ENCODE data around the gene CDK17.

Gene CDK17

DNA sequence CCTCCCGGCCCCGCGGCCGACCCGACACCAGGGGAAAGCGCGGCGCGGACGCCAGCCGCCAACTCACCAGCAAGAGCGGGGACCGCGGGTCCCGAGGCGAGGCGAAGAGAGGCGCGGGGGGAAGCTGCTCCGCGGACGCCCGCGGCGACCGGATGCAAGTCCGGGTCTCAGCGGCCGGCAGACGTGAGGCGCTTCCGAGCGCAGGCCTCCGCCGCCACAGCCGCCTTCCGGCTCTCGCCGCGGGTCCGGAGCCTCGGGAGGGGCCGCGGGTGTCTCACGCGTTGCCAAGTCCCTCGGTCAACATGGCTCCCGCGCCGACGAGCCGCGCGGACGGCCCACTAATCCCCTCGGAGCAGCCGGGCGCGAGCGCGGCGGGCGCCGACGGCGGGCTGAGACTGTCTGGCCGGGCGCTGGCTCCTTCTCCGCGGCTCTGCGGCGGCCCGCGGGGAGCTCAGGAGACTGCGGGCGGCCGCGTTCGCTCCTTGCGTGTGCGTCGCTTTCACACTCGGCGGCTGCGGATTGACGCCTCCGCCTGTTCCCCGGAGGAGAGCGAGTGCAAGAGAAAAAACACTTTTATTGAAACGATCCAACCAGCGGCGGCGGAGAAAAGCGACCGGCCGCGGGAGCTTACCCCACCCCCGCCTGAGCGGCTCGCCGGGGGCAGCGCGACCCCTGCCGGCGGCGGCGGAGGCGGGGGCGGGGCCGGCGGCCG lies at the start of gene CDK17:
Gene CDK17, minus strand, starts transcription at position 521 of the 712 bp plus-strand sequence. CDS start 65,603 bp downstream, outside the sequence.
- peak; percentile 88 for DNase-seq (ENCODE audit: low spot score)
- peak within 1 kb of the TSS; percentile 93 for H3K4me3 ChIP-seq
- TF ChIP-seq CTCF (IDR thresholded peaks at IDR 0.05), result no peak
- H3K27ac ChIP-seq, result peak within 1 kb of the TSS; percentile 97

DNA sequence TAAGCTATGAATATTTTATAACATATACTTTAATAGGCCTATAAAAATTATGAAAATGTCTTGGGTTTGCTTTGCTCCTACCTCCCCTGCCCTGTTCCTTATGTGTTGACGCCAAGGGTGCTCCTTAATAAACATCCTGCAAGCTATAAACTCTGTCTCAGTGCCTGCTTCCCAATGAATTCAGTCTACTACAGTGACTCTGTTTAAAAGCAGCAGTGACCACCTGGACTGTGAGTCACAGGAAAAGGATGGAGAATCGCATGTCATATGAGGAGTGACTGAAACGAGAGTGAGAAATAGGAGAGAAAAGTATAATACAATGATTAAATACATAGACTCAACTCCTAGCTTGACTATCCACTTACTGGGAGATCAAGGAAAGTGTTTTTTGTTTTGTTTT lies 48.1 kb upstream of the CDK17 start:
- DNase-seq (ENCODE audit: low spot score), result no peak
- Histone ChIP-seq H3K4me3 (no peak overlapping the region), H3K27ac (no peak overlapping the region)
- no peak for TF ChIP-seq CTCF (IDR thresholded peaks at IDR 0.05)

GRCh38 chr12:96447256-96447655 lies 47.0 kb upstream of the CDK17 start:
- Histone ChIP-seq H3K27ac (no peak overlapping the region), H3K4me3 (no peak overlapping the region)
- no peak for TF ChIP-seq CTCF (IDR thresholded peaks at IDR 0.05)
- no peak for DNase-seq (ENCODE audit: low spot score)

DNA sequence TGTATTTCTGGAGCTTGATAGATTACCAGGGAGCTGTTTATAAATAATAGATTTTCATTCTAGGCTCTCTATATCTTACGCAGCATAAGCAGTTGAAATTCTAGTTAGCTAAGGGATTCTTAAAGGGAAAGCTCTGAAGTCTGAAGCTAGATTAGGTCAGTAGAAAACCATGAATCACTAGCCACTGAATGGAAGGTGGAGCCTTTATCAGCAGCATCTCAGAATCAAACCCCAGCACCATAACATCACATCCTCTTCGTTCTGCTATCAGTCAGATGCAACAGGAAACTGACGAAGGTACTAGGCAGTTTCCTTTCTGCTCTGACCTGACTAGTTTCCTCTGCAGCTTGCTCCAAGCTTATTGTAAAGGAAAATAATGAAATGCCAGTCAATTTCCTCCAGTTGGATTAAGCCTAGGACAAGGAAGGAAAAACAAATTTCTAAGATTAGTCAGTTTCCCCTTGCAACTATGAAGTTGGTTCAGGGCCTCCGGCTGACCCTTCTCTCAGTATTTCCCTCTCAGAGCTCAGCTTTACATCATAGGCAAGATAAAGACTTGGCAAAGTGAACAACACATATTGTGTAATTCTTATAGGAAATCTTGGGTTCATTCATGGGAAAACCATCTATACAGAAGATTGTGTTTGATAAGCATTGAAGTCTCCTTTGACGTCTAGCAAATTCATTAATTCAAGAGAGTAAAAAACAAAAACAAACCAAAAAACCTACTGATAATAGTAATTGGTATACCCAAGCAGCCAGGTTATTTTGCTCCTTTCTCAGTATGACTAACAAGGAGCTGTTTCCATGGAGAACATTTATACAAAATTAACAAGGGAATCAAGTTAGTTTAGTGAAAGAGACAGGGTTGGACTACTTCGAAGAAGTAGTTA lies 45.7 kb upstream of the CDK17 start:
- TF ChIP-seq CTCF (IDR thresholded peaks at IDR 0.05), result no peak
- Histone ChIP-seq H3K27ac (peak overlapping the region in 1 of 2 donors; percentile 2), H3K4me3 (no peak overlapping the region)
- no peak for DNase-seq (ENCODE audit: low spot score)

GRCh38 chr12:96444399-96444798 lies 44.2 kb upstream of the CDK17 start:
- no peak for DNase-seq (ENCODE audit: low spot score)
- no peak overlapping the region for H3K4me3 ChIP-seq
- no peak overlapping the region for H3K27ac ChIP-seq
- TF ChIP-seq CTCF (IDR thresholded peaks at IDR 0.05), result no peak

DNA sequence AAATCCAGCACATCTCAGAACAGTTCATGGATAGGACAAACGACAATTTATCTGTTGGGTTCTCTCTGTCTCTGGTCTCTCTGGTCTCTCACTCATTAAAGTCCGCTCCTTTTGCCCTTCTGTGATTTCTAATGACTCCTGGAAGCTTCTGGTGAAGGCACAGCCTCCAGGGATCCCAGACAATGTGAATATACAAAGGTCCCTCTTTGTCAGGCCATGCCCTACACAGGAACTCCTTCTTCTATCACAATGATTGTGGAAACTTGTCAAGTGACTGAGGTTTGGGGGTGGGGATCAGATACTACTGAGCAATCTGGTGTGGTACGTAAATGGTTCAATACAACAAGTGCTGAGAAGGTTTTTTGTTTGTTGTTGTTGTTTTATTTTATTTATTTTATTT lies 42.7 kb upstream of the CDK17 start:
- Histone ChIP-seq H3K4me3 (no peak overlapping the region), H3K27ac (no peak overlapping the region)
- no peak for TF ChIP-seq CTCF (IDR thresholded peaks at IDR 0.05)
- DNase-seq (ENCODE audit: low spot score), result no peak

Measured in coronary artery (tissue), 2 donors.